MM.1S (cell line): Measurements from ENCODE around the gene RRM1.
"Not testable (repeated sequence)": the region's sequence is repeated elsewhere in the genome, so short reads cannot be mapped to it uniquely, and the experiment has no call there.

Experiments used
- DNase-seq: peaks from one replicate; pipeline ENCODE4 v3.0.0-alpha.2; 2015
- H2AFZ ChIP-seq: fragments of 300-600 bp; sonication (generic); 2 replicates; pipeline ENCODE4 v1.6.0; 2016; ENCODE audit warnings: antibody characterized with exemption, low read length
- H3F3A ChIP-seq: fragments of 300-600 bp; sonication (generic); 2 replicates; pipeline ENCODE4 v1.6.1; 2016; ENCODE audit warnings: mild to moderate bottlenecking, antibody characterized with exemption, low read length, moderate library complexity, mixed read lengths; ENCODE audit not compliant: insufficient read depth
- H3K27ac ChIP-seq: fragments of 300-600 bp; sonication (generic); 2 replicates; pipeline ENCODE4 v1.5.1; 2016; ENCODE audit warnings: mild to moderate bottlenecking, low read length
- H3K27me3 ChIP-seq: fragments of 300-600 bp; sonication (generic); replicated peaks from 2 replicates; pipeline ENCODE4 v1.6.0; 2016; ENCODE audit warnings: low read length; ENCODE audit not compliant: insufficient read depth
- H3K36me3 ChIP-seq: fragments of 300-600 bp; sonication (generic); replicated peaks from 2 replicates; pipeline ENCODE4 v1.6.1; 2016; ENCODE audit warnings: mild to moderate bottlenecking, low read length, mixed read lengths; ENCODE audit not compliant: insufficient read depth
- H3K4me1 ChIP-seq: fragments of 300-600 bp; sonication (generic); 2 replicates; pipeline ENCODE4 v1.6.1; 2016; ENCODE audit warnings: low read length, mixed read lengths
- H3K4me2 ChIP-seq: fragments of 300-600 bp; sonication (generic); 2 replicates; pipeline ENCODE4 v1.6.0; 2016; ENCODE audit warnings: low read depth, low read length
- H3K4me3 ChIP-seq: fragments of 300-600 bp; sonication (generic); 2 replicates; pipeline ENCODE4 v1.5.1; 2016; ENCODE audit warnings: low read length, mixed read lengths
- H3K79me2 ChIP-seq: fragments of 300-600 bp; sonication (generic); 2 replicates; pipeline ENCODE4 v1.6.1; 2016; ENCODE audit warnings: mixed run types, low read length, mixed read lengths
- H3K9ac ChIP-seq: fragments of 300-600 bp; sonication (generic); 2 replicates; pipeline ENCODE4 v1.6.1; 2016; ENCODE audit warnings: low read length, mixed read lengths
- H3K9me2 ChIP-seq: fragments of 300-600 bp; sonication (generic); replicated peaks from 2 replicates; pipeline ENCODE4 v1.6.1; 2016; ENCODE audit warnings: mild to moderate bottlenecking, low read length, mixed read lengths; ENCODE audit not compliant: insufficient read depth
- H3K9me3 ChIP-seq: fragments of 300-600 bp; sonication (generic); replicated peaks from 2 replicates; pipeline ENCODE4 v1.6.1; 2016; ENCODE audit warnings: mild to moderate bottlenecking, low read length, mixed read lengths; ENCODE audit not compliant: insufficient read depth
- H4K20me1 ChIP-seq: fragments of 300-600 bp; sonication (generic); 2 replicates; pipeline ENCODE4 v1.6.1; 2016; ENCODE audit warnings: mild to moderate bottlenecking, low read length, moderate library complexity, mixed read lengths; ENCODE audit not compliant: insufficient read depth
- EZH2 ChIP-seq: fragments of 300-600 bp; sonication (generic); optimal IDR thresholded peaks from 2 replicates; pipeline ENCODE3; 2017; ENCODE audit warnings: low read depth, mild to moderate bottlenecking, antibody characterized with exemption, low read length, mixed read lengths
- EZH2phosphoT487 ChIP-seq: fragments of 300-600 bp; sonication (generic); IDR thresholded peaks from 2 replicates; pipeline ENCODE4 v1.6.1; 2018; ENCODE audit warnings: antibody characterized with exemption, low read length
- TF ChIP-seq, protein P1 (sequence below): fragments of 300-600 bp; sonication (generic); IDR thresholded peaks from 2 replicates; pipeline ENCODE4 v1.5.1; 2016; ENCODE audit warnings: antibody characterized with exemption, low read length, mixed read lengths

The RRM1 gene

DNA sequence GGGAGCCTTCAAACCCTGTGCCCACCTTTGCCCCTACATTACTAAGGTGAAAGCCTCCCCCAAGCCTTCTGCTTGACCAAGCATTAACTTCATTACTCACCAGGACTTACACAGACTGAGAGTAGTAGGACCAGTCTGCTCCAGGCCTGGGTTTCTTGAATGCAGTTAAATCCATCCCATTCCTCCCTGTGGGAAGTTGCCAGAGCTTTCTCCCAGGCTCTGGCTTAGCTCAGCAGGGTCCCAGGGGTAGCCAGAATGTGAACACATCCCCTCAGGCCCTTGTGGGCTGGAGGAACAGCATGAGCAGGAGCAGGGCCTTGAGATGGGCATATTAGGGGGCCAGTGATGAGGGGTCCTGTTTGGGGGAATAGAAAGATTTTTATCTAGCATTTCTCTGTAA lies 59.9 kb downstream of the RRM1 start:
- Histone ChIP-seq H3F3A (no peaks in the 10 kb centered on the region), H3K36me3 (no peaks in the 10 kb centered on the region), H3K9me3 (no peaks in the 10 kb centered on the region; the same call in 1 of the 2 replicates), H3K4me2 (no peak overlapping the region), H3K79me2 (no peaks in the 10 kb centered on the region), H3K27ac (no peak overlapping the region), H4K20me1 (no peaks in the 10 kb centered on the region), H3K27me3 (no peaks in the 10 kb centered on the region), H3K4me3 (no peak overlapping the region), H2AFZ (no peak overlapping the region), H3K9me2 (no peaks in the 10 kb centered on the region), H3K9ac (no peak overlapping the region), H3K4me1 (no peaks in the 10 kb centered on the region)
- DNase-seq = no peak
- TF ChIP-seq EZH2 (no peak), EZH2phosphoT487 (no peak)
- TF ChIP-seq, protein P1, sequence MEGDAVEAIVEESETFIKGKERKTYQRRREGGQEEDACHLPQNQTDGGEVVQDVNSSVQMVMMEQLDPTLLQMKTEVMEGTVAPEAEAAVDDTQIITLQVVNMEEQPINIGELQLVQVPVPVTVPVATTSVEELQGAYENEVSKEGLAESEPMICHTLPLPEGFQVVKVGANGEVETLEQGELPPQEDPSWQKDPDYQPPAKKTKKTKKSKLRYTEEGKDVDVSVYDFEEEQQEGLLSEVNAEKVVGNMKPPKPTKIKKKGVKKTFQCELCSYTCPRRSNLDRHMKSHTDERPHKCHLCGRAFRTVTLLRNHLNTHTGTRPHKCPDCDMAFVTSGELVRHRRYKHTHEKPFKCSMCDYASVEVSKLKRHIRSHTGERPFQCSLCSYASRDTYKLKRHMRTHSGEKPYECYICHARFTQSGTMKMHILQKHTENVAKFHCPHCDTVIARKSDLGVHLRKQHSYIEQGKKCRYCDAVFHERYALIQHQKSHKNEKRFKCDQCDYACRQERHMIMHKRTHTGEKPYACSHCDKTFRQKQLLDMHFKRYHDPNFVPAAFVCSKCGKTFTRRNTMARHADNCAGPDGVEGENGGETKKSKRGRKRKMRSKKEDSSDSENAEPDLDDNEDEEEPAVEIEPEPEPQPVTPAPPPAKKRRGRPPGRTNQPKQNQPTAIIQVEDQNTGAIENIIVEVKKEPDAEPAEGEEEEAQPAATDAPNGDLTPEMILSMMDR = no peak

DNA sequence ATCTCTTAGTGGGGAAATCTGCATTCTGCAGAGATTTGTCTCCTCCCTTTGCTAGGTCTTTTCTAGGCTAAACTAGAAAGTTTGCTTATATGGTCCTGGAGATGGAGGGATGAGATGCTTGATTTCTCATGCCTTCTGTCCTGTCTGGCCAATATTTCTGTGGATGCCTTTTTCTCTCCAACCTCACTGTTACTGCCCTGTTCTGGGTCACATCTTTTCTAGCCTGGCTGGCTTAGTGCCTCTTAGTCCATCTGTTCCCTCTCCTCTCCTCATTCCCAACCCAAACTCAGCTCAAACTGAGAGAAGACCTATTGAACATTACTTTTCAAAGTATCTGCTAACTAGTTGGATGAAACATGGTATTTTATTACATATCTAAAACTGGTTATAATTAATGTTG lies 62.0 kb downstream of the RRM1 start:
- no peak for TF ChIP-seq EZH2phosphoT487
- TF ChIP-seq, protein P1 = no peak
- no peak for TF ChIP-seq EZH2
- Histone ChIP-seq H3K27me3 (no peaks in the 10 kb centered on the region), H3K27ac (no peak overlapping the region), H3K79me2 (no peaks in the 10 kb centered on the region), H3K4me3 (no peak overlapping the region), H3K4me1 (no peaks in the 10 kb centered on the region), H3K36me3 (no peaks in the 10 kb centered on the region), H3F3A (no peaks in the 10 kb centered on the region), H3K4me2 (no peak overlapping the region), H2AFZ (no peak overlapping the region), H3K9ac (no peak overlapping the region), H3K9me2 (no peaks in the 10 kb centered on the region), H4K20me1 (no peaks in the 10 kb centered on the region), H3K9me3 (no peaks in the 10 kb centered on the region; the same call in 1 of the 2 replicates)
- DNase-seq = no peak

- H3K79me2 ChIP-seq, H3K4me2 ChIP-seq, H2AFZ ChIP-seq, H3F3A ChIP-seq, H3K9me3 ChIP-seq, DNase-seq, H3K9me2 ChIP-seq, H3K4me1 ChIP-seq, H3K36me3 ChIP-seq, H3K9ac ChIP-seq, H4K20me1 ChIP-seq, H3K4me3 ChIP-seq, H3K27me3 ChIP-seq, H3K27ac ChIP-seq: not testable (repeated sequence)
Observed at GRCh38 chr11:4158818-4159217, 64.2 kb downstream of the RRM1 start.

- Histone ChIP-seq H3K79me2 (no peaks in the 10 kb centered on the region), H3K4me3 (no peak overlapping the region), H3K9me2 (no peaks in the 10 kb centered on the region), H3K9ac (no peak overlapping the region), H4K20me1 (no peaks in the 10 kb centered on the region), H3K4me2 (no peak overlapping the region), H3K27ac (no peak overlapping the region), H3K4me1 (no peaks in the 10 kb centered on the region), H3F3A (no peaks in the 10 kb centered on the region), H3K27me3 (no peaks in the 10 kb centered on the region), H2AFZ (no peak overlapping the region), H3K9me3 (no peaks in the 10 kb centered on the region), H3K36me3 (no peaks in the 10 kb centered on the region)
- TF ChIP-seq EZH2phosphoT487 = no peak
- no peak for TF ChIP-seq EZH2
- TF ChIP-seq, protein P1 = no peak
- DNase-seq = no peak
Observed at GRCh38 chr11:4161305-4161704, 66.7 kb downstream of the RRM1 start.
